Ishikawa (cell line): ENCODE data around the gene CIROP.

Experiments
- CEBPB ChIP-seq: IDR thresholded peaks from 2 replicates; pipeline ENCODE4 v1.6.1; 2012
- EP300 ChIP-seq: IDR thresholded peaks from 2 replicates; pipeline ENCODE4 v1.6.1; 2012; ENCODE audit warnings: borderline replicate concordance
- RAD21 ChIP-seq: IDR thresholded peaks from 2 replicates; pipeline ENCODE4 v1.6.1; 2012; ENCODE audit warnings: low read depth
- TAF1 ChIP-seq: IDR thresholded peaks from 2 replicates; pipeline ENCODE4 v1.6.1; 2012; ENCODE audit warnings: low read depth, mild to moderate bottlenecking
- YY1 ChIP-seq: IDR thresholded peaks from 2 replicates; pipeline ENCODE4 v1.6.1; 2012; ENCODE audit warnings: low read depth
- TF ChIP-seq, protein P1 (sequence below): IDR thresholded peaks from 2 replicates; pipeline ENCODE4 v1.6.1; 2012; ENCODE audit warnings: low read depth, mild to moderate bottlenecking
- TF ChIP-seq, protein P2 (sequence below): IDR thresholded peaks from 2 replicates; pipeline ENCODE4 v1.6.1; 2012

DNA sequence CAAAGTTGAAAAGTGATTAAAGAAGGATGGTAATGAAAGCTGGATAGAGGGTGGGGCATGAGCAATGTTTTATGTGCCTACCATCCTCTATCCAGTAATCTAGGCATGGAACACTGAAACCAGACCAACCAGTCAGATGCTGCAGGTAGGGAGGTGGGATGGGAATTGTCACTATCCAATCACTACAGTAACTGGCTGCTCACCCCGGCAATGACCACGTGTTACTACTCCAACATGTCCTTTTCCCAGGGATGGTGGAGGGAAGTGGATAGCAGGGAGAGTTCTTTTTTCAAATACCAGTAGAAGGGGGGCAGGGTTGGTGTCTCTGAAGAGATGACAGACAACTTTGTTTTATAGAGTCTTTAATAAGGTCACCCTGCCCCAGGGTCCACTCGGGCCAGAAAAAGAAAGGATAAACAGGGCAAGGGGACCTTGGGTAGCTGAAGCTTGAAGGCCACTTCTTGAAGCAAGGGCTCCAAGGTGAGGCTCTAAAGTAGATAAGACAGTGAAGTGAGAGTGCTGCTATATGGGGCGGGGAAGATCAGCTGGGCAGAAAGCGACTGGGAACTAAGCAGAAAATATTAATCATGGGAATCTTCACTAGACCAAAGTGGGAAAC is 32.8 kb downstream of the CIROP start:
- TF ChIP-seq RAD21, result no peak
- TF ChIP-seq, protein P1, sequence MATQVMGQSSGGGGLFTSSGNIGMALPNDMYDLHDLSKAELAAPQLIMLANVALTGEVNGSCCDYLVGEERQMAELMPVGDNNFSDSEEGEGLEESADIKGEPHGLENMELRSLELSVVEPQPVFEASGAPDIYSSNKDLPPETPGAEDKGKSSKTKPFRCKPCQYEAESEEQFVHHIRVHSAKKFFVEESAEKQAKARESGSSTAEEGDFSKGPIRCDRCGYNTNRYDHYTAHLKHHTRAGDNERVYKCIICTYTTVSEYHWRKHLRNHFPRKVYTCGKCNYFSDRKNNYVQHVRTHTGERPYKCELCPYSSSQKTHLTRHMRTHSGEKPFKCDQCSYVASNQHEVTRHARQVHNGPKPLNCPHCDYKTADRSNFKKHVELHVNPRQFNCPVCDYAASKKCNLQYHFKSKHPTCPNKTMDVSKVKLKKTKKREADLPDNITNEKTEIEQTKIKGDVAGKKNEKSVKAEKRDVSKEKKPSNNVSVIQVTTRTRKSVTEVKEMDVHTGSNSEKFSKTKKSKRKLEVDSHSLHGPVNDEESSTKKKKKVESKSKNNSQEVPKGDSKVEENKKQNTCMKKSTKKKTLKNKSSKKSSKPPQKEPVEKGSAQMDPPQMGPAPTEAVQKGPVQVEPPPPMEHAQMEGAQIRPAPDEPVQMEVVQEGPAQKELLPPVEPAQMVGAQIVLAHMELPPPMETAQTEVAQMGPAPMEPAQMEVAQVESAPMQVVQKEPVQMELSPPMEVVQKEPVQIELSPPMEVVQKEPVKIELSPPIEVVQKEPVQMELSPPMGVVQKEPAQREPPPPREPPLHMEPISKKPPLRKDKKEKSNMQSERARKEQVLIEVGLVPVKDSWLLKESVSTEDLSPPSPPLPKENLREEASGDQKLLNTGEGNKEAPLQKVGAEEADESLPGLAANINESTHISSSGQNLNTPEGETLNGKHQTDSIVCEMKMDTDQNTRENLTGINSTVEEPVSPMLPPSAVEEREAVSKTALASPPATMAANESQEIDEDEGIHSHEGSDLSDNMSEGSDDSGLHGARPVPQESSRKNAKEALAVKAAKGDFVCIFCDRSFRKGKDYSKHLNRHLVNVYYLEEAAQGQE, result no peak
- TF ChIP-seq EP300, result no peak
- TF ChIP-seq, protein P2, sequence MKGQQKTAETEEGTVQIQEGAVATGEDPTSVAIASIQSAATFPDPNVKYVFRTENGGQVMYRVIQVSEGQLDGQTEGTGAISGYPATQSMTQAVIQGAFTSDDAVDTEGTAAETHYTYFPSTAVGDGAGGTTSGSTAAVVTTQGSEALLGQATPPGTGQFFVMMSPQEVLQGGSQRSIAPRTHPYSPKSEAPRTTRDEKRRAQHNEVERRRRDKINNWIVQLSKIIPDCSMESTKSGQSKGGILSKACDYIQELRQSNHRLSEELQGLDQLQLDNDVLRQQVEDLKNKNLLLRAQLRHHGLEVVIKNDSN, result peak; percentile 67
- TF ChIP-seq CEBPB, result no peak
- TF ChIP-seq TAF1, result no peak
- no peak for TF ChIP-seq YY1
